GM12872 (cell line): Measurements from ENCODE around the gene OSBPL6.

Source experiments
- TF ChIP-seq, protein P1 (sequence below): IDR thresholded peaks from 3 replicates; pipeline ENCODE4 v1.5.1; 2011; ENCODE audit warnings: low read depth, mild to moderate bottlenecking, low read length, moderate library complexity; ENCODE audit not compliant: insufficient read depth

The OSBPL6 gene

DNA sequence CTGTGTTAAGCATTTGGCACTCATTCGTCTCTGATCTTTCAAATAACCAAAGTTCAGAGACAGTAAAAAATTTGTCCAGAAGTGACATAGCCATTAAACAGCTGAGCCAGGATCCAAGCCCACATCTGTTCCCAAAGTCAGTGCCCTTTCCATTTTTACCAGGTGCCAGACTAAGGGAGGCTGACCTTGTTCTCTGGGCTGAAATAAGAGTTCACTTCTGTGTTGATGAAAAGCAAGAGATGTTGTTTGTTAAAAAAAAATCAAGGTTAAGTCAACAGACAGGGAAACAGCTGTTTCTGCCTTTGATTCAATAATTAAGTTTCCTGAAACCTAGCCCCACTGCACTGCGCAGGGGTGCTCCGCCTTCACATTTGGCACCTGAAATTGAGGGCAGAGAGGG lies 139.5 kb downstream of the OSBPL6 start:
- TF ChIP-seq, protein P1, sequence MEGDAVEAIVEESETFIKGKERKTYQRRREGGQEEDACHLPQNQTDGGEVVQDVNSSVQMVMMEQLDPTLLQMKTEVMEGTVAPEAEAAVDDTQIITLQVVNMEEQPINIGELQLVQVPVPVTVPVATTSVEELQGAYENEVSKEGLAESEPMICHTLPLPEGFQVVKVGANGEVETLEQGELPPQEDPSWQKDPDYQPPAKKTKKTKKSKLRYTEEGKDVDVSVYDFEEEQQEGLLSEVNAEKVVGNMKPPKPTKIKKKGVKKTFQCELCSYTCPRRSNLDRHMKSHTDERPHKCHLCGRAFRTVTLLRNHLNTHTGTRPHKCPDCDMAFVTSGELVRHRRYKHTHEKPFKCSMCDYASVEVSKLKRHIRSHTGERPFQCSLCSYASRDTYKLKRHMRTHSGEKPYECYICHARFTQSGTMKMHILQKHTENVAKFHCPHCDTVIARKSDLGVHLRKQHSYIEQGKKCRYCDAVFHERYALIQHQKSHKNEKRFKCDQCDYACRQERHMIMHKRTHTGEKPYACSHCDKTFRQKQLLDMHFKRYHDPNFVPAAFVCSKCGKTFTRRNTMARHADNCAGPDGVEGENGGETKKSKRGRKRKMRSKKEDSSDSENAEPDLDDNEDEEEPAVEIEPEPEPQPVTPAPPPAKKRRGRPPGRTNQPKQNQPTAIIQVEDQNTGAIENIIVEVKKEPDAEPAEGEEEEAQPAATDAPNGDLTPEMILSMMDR: no peak

DNA sequence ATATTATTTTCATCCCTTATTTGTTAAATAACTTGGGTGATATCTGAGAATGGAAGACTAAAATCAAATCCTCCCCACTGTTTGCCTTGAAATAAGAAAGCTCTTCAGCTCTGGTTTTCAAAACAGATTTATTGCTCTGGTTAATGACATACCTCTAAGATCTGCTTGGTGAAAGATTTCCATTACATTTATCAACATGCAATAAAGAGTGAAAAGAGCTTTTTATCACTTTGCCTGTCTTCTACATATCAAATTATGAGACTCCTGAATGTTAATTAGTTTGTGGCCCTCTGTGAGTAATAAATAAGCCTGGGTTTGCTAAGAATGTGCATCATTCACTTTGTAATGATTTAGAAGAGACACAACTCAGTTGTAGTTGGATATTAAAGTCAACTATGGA lies 140.9 kb downstream of the OSBPL6 start:
- TF ChIP-seq, protein P1: no peak

DNA sequence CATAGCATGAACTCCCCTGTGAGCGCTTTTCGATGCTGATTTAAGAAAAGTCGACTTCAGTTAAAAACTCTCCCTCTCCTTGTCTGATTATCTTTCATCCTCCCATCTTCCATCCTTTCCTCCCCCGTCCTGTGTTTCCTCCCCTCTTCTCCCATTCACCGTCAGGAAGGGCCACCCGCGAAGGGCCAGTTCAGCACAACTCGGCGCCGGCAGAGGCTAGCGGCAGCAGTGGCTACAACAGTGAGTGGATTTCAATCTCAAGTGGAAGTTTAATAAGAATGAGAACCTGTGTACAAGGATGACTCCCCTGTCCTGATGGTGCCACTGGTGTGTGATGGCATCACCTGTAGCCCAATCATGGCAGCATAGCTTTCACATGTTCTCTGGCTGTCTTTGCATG lies 149.8 kb downstream of the OSBPL6 start:
- TF ChIP-seq, protein P1: no peak

DNA sequence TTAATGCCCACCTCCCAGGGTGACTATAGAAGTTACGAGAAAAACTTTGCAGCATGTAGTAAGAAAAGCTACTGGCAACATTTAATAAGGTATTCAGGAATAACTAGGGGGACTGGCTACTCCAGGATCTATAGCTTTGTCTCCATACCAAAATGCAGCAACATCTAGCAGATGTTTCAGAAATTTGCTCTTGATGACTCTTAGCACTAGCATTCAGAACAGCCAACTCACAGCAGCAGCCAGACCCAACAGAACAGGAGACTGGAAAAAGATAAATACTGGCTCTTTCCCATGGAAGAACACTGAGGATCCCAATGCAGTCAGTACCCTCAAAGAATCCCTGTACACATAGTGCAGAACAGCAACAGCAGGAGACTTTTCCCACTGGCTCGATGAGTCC lies 151.6 kb downstream of the OSBPL6 start:
- TF ChIP-seq, protein P1: no peak

DNA sequence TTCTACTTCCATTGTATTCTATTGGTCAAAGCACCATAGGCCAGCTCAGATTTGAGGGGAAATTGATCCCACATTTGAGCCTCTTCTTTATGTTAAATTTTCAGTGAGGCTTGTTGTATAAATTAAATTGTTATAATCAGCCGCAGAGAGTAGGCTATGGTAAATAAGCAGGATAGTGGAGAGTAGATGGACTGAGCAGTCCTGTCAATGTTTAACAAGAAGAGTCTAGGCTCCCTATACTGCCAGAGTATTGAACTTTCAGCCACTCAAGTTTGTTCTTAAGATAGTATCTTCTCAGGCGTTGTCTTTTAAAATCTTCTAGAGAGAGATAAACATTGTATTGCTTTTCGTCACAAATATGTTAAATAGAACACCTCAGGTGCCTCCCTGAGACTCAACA lies 155.7 kb downstream of the OSBPL6 start:
- TF ChIP-seq, protein P1: no peak

DNA sequence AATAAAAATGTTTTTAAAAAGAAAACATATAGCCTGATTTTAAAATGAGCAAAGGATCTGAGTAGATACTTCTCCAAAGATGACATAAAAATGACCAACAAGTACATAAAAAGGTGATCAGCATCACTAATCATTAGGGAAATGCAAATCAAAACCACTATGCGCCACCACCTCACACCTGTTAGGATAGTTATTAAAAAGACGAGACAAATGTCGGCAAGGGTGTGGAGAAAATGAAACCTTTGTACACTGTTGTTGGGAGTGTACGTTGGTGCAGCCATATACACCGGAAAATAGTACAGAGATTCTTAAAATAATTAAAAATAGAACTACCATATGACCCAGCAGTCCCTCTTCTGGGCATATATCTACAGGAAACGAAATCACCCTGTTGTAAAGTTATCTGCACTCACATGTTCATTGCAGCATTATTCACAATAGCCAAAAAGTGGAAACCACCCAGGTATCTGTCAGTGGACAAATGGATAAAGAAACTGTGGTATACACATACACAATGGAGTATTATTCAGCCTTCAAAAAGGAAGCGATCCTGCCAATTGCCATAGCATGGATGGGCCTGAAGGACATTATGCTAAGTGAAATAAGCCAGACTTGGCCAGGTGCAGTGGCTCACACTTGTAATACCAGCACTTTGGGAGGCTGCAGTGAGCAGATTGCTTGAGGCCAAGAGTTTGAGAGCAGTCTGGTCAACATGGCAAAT lies 165.0 kb downstream of the OSBPL6 start:
- TF ChIP-seq, protein P1: no peak

DNA sequence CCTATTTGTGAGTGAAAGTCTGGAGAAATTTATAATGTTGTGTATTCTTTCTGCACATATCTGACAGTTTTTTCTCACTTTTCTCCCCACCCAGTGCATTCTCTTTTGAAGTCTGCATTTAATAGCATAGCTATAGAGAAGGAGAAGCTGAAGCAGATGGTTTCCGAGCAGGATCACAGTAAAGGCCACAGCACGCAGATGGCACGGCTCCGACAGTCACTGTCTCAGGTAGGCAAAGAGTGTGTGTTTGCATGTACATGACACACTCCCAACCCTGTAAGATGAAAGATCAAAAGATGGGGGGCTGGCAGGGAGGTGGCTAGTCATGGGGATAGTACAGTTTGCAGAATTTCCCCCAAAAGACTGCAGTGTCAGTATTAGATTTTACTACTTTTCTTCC lies 167.3 kb downstream of the OSBPL6 start:
- TF ChIP-seq, protein P1: no peak

DNA sequence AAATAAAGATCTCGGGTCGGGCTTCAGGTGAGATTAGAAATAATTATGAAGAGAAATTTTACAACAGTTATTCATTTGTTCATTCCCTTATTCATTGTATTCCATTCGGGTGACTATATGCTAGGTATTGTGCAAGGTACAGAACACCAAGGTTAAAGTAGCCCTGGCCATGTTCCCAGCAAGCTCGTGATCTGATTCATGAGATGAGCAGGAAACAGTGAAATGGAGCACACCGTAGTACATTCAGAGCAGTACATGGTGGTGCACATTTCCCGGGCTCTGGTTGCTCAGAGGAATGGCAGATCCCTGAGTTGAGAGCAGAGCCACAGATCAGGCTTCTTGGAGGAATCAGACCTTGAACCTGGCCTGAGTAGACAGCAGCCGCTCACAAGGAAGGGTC lies 168.9 kb downstream of the OSBPL6 start:
- TF ChIP-seq, protein P1: no peak
